ENCODE data around the gene SMPD4. TPM values are rescaled to one million over a fixed set of nuclear protein-coding genes. Genes with fewer than 3 reads are reported as not detected.
"Not testable (repeated sequence)": the region's sequence is repeated elsewhere in the genome, so short reads cannot be mapped to it uniquely, and the experiment has no call there.

Gene SMPD4
- total and polyA plus RNA-seq, 2 experiments from 2014 or later, result 23.8 to 37.1 TPM

DNA sequence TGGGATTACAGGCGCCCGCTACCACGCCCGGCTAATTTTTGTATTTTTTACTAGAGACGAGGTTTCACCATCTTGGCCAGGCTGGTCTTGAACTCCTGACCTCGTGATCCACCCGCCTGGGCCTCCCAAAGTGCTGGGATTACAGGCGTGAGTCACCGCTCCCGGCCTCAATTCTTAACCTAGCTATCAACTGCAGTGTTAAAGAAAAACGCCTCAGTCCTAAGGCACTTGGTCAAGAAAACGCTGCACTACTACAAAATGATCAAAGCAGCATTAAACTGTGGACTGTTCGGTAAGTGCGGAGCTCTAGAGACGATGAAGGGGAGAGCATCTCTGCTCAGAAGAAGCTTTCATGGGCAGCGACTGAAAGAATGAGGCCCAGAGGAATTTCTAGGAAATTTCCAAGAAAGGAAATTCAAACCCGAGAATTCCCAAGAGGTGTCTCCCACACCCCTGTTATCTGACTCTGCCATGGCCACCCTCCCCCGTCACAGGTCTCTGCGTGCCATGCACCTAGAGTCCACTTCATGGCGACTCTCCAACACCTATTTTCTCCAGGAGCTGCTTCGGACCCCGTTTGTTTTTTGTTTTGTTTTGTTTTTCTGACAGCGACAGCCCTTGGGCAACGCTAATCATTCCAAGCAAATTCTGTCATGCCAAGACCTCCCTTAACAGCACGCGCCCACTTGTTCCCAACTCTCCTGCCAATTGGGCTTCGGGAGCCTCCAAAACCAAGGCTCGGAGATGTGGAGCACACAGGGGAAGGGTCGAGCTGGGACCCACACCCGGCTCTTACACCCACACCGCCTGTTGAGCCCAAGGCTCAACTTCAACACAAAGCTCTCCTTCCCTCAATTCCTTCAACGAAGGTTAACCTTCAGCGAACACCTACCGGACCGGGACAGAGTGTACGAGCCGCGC, 738 bp downstream of the SMPD4 start:
- peak overlapping the region; percentile 91 for H3K4me2 ChIP-seq (ENCODE audit: unreplicated experiment)
- not testable (repeated sequence) for H4K20me1 ChIP-seq (ENCODE audit: insufficient read depth); H3K36me3 ChIP-seq (ENCODE audit: low read depth); H3K9me3 ChIP-seq (ENCODE audit: low read depth); H3K4me1 ChIP-seq (ENCODE audit: insufficient read depth); H3K9me2 ChIP-seq (ENCODE audit: insufficient read depth); H3F3A ChIP-seq (ENCODE audit: insufficient read depth); H3K27me3 ChIP-seq (replicated peaks; ENCODE audit: insufficient read depth)
- peak overlapping the region; percentile 88 for H2AFZ ChIP-seq
- peak overlapping the region; percentile 70 for H3K27ac ChIP-seq
- in situ Hi-C loops (cut with MboI), result loop anchor here (10.0 kb wide), 1 partner anchor 154 kb away; no protein-coding TSS in a partner anchor
- WGBS, 2 experiments (ENCODE audit: low coverage in 1 of 2, low lambda C conversion rate in 2 of 2, missing lambda C conversion rate in 2 of 2), result 20% methylated on average over 38 of the region's 38 CpGs
- peak overlapping the region; percentile 85 for H3K4me3 ChIP-seq
- peak overlapping the region; percentile 90 for H3K9ac ChIP-seq
- DNase-seq, result peak; percentile 36
- peaks cover 90% of the 10 kb centered on the region for H3K79me2 ChIP-seq (ENCODE audit: insufficient read depth)

DNA sequence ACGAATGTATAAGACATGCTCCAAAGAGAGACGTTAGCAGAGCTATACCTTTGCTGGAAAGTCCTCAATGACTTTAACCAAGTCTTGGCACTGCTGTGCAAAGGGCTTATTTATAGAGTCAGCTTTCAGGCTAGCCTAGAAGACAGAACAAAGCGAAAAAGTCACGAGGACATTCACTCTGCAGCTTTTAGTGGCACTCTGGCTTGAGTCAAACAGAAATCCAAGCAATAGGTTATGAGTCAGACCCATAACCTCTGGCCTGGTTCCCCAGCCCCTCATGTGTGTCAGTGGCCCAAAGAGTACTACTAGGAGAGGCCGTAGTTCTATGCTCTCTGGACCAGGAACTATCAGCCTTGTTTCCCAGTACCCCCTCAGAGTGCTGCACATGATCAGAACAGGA, 6.5 kb downstream of the SMPD4 start:
- H2AFZ ChIP-seq; H3K4me2 ChIP-seq (ENCODE audit: unreplicated experiment); DNase-seq; H3K9me3 ChIP-seq (ENCODE audit: low read depth); H3K9ac ChIP-seq; H3K36me3 ChIP-seq (ENCODE audit: low read depth); H3F3A ChIP-seq (ENCODE audit: insufficient read depth); H3K4me3 ChIP-seq; H4K20me1 ChIP-seq (ENCODE audit: insufficient read depth); H3K9me2 ChIP-seq (ENCODE audit: insufficient read depth); H3K27ac ChIP-seq; H3K27me3 ChIP-seq (replicated peaks; ENCODE audit: insufficient read depth); H3K4me1 ChIP-seq (ENCODE audit: insufficient read depth); in situ Hi-C loops (cut with MboI): not testable (repeated sequence)
- H3K79me2 ChIP-seq (ENCODE audit: insufficient read depth), result peaks cover 54% of the 10 kb centered on the region
- WGBS, 2 experiments (ENCODE audit: low coverage in 1 of 2, low lambda C conversion rate in 2 of 2, missing lambda C conversion rate in 2 of 2), result 72 to 76% methylated on average over 5 of the region's 5 CpGs

DNA sequence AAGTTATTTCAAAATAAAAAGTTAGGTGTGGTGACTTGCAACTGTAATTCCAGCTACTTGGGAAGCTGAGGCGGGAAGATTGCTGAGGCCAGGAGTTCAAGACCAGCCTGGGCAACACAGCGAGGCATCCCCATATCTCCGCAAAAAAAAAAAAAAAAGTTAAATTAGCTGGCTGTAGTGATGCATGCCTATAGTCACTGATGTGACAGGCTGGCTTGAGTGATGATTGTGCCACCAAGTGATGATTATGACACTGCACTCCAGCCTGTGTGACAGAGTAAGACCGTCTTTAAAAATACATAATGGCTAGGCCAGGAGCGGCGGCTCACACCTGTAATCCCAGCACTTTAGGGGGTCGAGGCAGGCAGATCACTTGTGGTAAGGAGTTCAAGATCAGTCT, 11.5 kb downstream of the SMPD4 start:
- in situ Hi-C loops (cut with MboI), result no loop called here
- 93 to 95% methylated on average over 7 of the region's 7 CpGs for WGBS, 2 experiments (ENCODE audit: low coverage in 1 of 2, low lambda C conversion rate in 2 of 2, missing lambda C conversion rate in 2 of 2)

DNA sequence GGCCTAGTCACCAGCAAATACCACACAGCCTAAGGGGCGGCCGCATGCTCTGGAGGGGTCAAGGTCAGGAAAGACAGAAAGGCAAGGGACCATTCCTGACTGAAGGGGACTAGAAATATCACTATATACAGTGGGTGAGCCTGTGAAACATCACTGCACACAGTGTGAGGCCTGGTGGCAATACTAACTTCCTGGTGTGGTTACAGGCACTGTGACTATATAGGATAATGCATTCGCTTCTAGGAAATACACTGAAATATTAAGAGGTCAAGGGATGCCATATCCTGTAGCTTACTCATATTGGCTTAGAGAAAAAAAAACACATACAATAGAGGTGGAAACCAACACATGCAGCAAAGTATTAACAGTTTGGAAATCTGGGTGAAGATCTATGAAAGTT, 12.2 kb downstream of the SMPD4 start:
- H4K20me1 ChIP-seq (ENCODE audit: insufficient read depth); H3F3A ChIP-seq (ENCODE audit: insufficient read depth); H3K9ac ChIP-seq; H3K4me2 ChIP-seq (ENCODE audit: unreplicated experiment); in situ Hi-C loops (cut with MboI); H3K9me2 ChIP-seq (ENCODE audit: insufficient read depth); H3K9me3 ChIP-seq (ENCODE audit: low read depth); H3K27ac ChIP-seq; H3K4me3 ChIP-seq; DNase-seq; H2AFZ ChIP-seq; H3K79me2 ChIP-seq (ENCODE audit: insufficient read depth); H3K27me3 ChIP-seq (replicated peaks; ENCODE audit: insufficient read depth); H3K4me1 ChIP-seq (ENCODE audit: insufficient read depth): not testable (repeated sequence)
- H3K36me3 ChIP-seq (ENCODE audit: low read depth), result peaks cover 10% of the 10 kb centered on the region; the same call in 1 of the 2 replicates
- 94 to 100% methylated on average over 3 of the region's 3 CpGs for WGBS, 2 experiments (ENCODE audit: low coverage in 1 of 2, low lambda C conversion rate in 2 of 2, missing lambda C conversion rate in 2 of 2)

More for the DNA sequence above, 11.5 kb downstream of the SMPD4 start:
- no peak overlapping the region for H3K4me2 ChIP-seq (ENCODE audit: unreplicated experiment)
- no peaks in the 10 kb centered on the region for H4K20me1 ChIP-seq (ENCODE audit: insufficient read depth)
- no peak for DNase-seq
- H3F3A ChIP-seq (ENCODE audit: insufficient read depth), result no peaks in the 10 kb centered on the region
- peaks cover 11% of the 10 kb centered on the region; the same call in 1 of the 2 replicates for H3K36me3 ChIP-seq (ENCODE audit: low read depth)
- no peaks in the 10 kb centered on the region for H3K9me2 ChIP-seq (ENCODE audit: insufficient read depth)
- TF ChIP-seq EZH2phosphoT487 (IDR thresholded peaks at IDR 0.05; ENCODE audit: insufficient read depth, low read depth) (no peak), EZH2 (IDR thresholded peaks at IDR 0.05; ENCODE audit: insufficient read depth, poor library complexity, severe bottlenecking) (no peak)
- H3K4me3 ChIP-seq, result no peak overlapping the region
- H3K79me2 ChIP-seq (ENCODE audit: insufficient read depth), result peaks cover 6% of the 10 kb centered on the region
- H3K9me3 ChIP-seq (ENCODE audit: low read depth), result no peaks in the 10 kb centered on the region
- no peak overlapping the region for H2AFZ ChIP-seq
- H3K27me3 ChIP-seq (replicated peaks; ENCODE audit: insufficient read depth), result no peaks in the 10 kb centered on the region
- H3K9ac ChIP-seq, result no peak overlapping the region
- H3K4me1 ChIP-seq (ENCODE audit: insufficient read depth), result no peaks in the 10 kb centered on the region
- no peak overlapping the region for H3K27ac ChIP-seq

DNA sequence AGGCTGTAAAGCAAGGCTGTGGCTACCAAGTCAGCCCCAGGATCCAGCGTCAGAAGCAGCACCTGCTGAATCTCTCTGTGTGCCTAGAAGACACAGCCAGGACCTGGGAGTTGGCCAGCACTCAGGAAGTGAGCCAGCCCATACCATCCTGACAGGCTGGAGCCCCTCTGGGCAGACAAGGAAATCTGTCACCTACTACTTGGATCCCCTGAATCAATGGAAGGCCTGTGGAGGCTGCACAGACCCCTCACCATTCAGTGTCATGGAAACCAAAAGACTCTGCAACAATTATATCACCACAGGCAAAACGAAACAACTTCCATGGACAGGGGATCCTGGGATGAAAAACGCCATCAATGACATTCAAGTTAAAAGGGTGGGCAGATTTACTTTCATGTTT, 14.8 kb downstream of the SMPD4 start:
- H3K27me3 ChIP-seq (replicated peaks; ENCODE audit: insufficient read depth); H3K9ac ChIP-seq; H4K20me1 ChIP-seq (ENCODE audit: insufficient read depth); H3K9me2 ChIP-seq (ENCODE audit: insufficient read depth); H3K79me2 ChIP-seq (ENCODE audit: insufficient read depth); H3K4me1 ChIP-seq (ENCODE audit: insufficient read depth); H3F3A ChIP-seq (ENCODE audit: insufficient read depth); DNase-seq; H3K9me3 ChIP-seq (ENCODE audit: low read depth); H3K4me2 ChIP-seq (ENCODE audit: unreplicated experiment); in situ Hi-C loops (cut with MboI); H3K4me3 ChIP-seq; H3K27ac ChIP-seq; H2AFZ ChIP-seq: not testable (repeated sequence)
- peaks cover 14% of the 10 kb centered on the region; the same call in 1 of the 2 replicates for H3K36me3 ChIP-seq (ENCODE audit: low read depth)
- 60 to 61% methylated on average over 3 of the region's 3 CpGs for WGBS, 2 experiments (ENCODE audit: low coverage in 1 of 2, low lambda C conversion rate in 2 of 2, missing lambda C conversion rate in 2 of 2)
